ENCODE measurements around the gene GAPDH. TPM values are rescaled to one million over a fixed set of nuclear protein-coding genes. Genes with fewer than 3 reads are reported as not detected.

The GAPDH gene
- total RNA-seq, 1 donor from 2014 or later: 3,866 TPM

DNA sequence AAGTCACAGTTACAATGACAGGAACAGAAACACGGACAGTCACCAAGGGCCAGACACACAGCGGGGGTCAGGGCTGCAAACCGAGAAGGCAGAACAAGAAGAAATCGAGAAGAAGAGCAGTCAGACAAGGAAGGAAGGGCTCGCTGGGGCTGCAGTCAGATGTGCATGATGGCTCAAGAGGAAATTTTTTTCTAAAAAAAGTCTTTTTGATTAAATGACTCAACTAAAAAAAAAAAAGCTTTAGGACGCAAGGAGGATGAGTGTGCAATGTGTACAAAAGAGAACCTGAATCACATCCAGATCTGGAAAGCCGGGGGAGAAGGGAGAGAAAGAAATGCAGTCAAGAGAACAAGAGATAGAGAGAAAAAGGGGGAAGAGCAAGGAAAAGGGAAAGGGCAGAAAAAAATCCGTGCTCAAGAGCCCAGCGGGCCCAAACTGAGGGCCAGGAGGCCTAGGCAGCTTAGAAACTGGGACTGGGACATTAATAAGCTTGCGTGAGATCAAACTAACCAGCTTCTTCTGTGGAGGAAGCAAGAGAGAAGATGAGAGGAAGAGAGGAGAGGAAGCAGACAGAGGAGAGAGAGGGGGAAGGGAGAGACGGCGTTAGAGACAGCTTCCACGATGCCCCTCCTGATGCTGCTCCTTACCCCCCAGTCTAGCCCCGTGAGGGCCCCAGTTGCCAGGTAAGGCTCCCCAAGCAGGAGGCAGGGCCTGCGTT, 14.8 kb downstream of the GAPDH start:
- no peaks in the 10 kb centered on the region for H3K9me3 ChIP-seq (ENCODE audit: low read depth)
- no peaks in the 10 kb centered on the region for H3K9me3 Mint-ChIP-seq
- H3K79me2 ChIP-seq (ENCODE audit: low read depth): peaks cover 29% of the 10 kb centered on the region
- H2AFZ ChIP-seq (replicated peaks): no peak overlapping the region
- no peaks in the 10 kb centered on the region for H3K36me3 ChIP-seq
- no peak for DNase-seq (ENCODE audit: low spot score)
- H3F3A ChIP-seq (ENCODE audit: low read depth): peaks cover under 1% of the 10 kb centered on the region
- H4K20me1 ChIP-seq (ENCODE audit: low read depth): peaks cover 35% of the 10 kb centered on the region
- H3K9ac ChIP-seq: no peak overlapping the region
- no peak for TF ChIP-seq EZH2 (IDR thresholded peaks at IDR 0.05)
- H3K4me3 ChIP-seq: no peak overlapping the region
- H3K4me2 ChIP-seq: no peak overlapping the region
- H3K4me1 Mint-ChIP-seq: peaks cover 15% of the 10 kb centered on the region
- peak overlapping the region; percentile 5 for H3K27ac Mint-ChIP-seq
- H3K27me3 ChIP-seq: no peaks in the 10 kb centered on the region
- no peak overlapping the region for H3K27ac ChIP-seq
- peaks cover 13% of the 10 kb centered on the region for H3K27me3 Mint-ChIP-seq (ENCODE audit: insufficient read depth, low read depth)
- H3K4me1 ChIP-seq: peaks cover 4% of the 10 kb centered on the region
- H3K36me3 Mint-ChIP-seq: peaks cover 31% of the 10 kb centered on the region
- H3K4me3 Mint-ChIP-seq: no peak overlapping the region

DNA sequence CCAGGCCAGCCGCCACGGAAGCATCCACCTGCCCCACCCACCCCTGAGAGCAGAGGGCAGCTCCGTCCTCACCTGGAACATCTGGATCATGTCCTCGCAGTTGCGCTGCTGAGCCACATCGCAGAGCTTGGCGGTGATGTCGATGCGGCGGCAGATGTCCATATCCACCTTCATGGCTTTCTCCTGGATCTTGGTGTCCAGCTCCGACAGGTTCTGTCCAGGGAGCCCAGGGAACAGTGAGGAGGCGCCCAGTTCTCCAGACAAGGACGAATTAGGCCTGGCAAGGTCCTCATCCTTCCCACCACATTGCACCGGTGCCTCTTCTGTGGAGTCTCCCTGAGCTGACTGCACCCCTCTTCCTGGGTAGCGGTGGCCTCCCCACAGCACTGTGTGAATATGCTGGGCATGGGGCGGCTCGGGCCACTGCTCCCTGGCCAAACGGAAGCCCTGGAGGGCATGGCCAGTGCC, 15.4 kb downstream of the GAPDH start:
- Histone ChIP-seq H3K4me1 (peaks cover 10% of the 10 kb centered on the region), H3K9me3 (ENCODE audit: low read depth) (no peaks in the 10 kb centered on the region), H3F3A (ENCODE audit: low read depth) (peaks cover 6% of the 10 kb centered on the region), H3K79me2 (ENCODE audit: low read depth) (peaks cover 35% of the 10 kb centered on the region), H3K9ac (no peak overlapping the region), H3K4me3 (no peak overlapping the region), H3K4me2 (no peak overlapping the region), H2AFZ (replicated peaks) (no peak overlapping the region), H3K36me3 (no peaks in the 10 kb centered on the region), H4K20me1 (ENCODE audit: low read depth) (peaks cover 41% of the 10 kb centered on the region), H3K27me3 (no peaks in the 10 kb centered on the region), H3K27ac (no peak overlapping the region)
- no peak overlapping the region for H3K27ac Mint-ChIP-seq
- H3K27me3 Mint-ChIP-seq (ENCODE audit: insufficient read depth, low read depth): peaks cover 11% of the 10 kb centered on the region
- no peaks in the 10 kb centered on the region for H3K9me3 Mint-ChIP-seq
- no peak for TF ChIP-seq EZH2 (IDR thresholded peaks at IDR 0.05)
- no peak for TF ChIP-seq CTCF (IDR thresholded peaks at IDR 0.05)
- TF ChIP-seq EZH2phosphoT487 (IDR thresholded peaks at IDR 0.05): no peak
- H3K36me3 Mint-ChIP-seq: peaks cover 28% of the 10 kb centered on the region
- H3K4me3 Mint-ChIP-seq: no peak overlapping the region
- H3K4me1 Mint-ChIP-seq: peaks cover 21% of the 10 kb centered on the region
- no peak for DNase-seq (ENCODE audit: low spot score)

- no peak overlapping the region for H3K27ac Mint-ChIP-seq
- no peak for TF ChIP-seq EZH2phosphoT487 (IDR thresholded peaks at IDR 0.05)
- no peak for TF ChIP-seq EZH2 (IDR thresholded peaks at IDR 0.05)
- TF ChIP-seq CTCF (IDR thresholded peaks at IDR 0.05): no peak
- Histone ChIP-seq H3K9me3 (ENCODE audit: low read depth) (no peaks in the 10 kb centered on the region), H3K27me3 (no peaks in the 10 kb centered on the region), H3K9ac (no peak overlapping the region), H3K79me2 (ENCODE audit: low read depth) (peaks cover 43% of the 10 kb centered on the region), H3F3A (ENCODE audit: low read depth) (peaks cover 9% of the 10 kb centered on the region), H3K4me2 (no peak overlapping the region), H3K36me3 (no peaks in the 10 kb centered on the region), H3K27ac (no peak overlapping the region), H3K4me3 (no peak overlapping the region), H2AFZ (replicated peaks) (no peak overlapping the region), H4K20me1 (ENCODE audit: low read depth) (peaks cover 47% of the 10 kb centered on the region), H3K4me1 (peaks cover 10% of the 10 kb centered on the region)
- H3K27me3 Mint-ChIP-seq (ENCODE audit: insufficient read depth, low read depth): peaks cover 14% of the 10 kb centered on the region
- H3K36me3 Mint-ChIP-seq: peaks cover 28% of the 10 kb centered on the region
- no peak for DNase-seq (ENCODE audit: low spot score)
- H3K4me3 Mint-ChIP-seq: no peak overlapping the region
- no peaks in the 10 kb centered on the region for H3K9me3 Mint-ChIP-seq
- H3K4me1 Mint-ChIP-seq: peaks cover 25% of the 10 kb centered on the region
Observed at GRCh38 chr12:6550294-6551062, 16.2 kb downstream of the GAPDH start.
